GM18858 (cell line): ENCODE measurements around the gene MCHR2.
A peak's percentile ranks its signal among the peaks of the same experiment; 100 is the strongest.

Experiments used
- ATAC-seq: cut with Tn5 transposase; IDR thresholded peaks from one replicate; pipeline ENCODE4 v1.9.1; 2021; ENCODE audit not compliant: unreplicated experiment

MCHR2 gene

GRCh38 chr6:99905209-99906106 lies 88.6 kb downstream of the MCHR2 start:
- ATAC-seq: peak; percentile 92

GRCh38 chr6:99901596-99902384 lies 92.2 kb downstream of the MCHR2 start:
- no peak for ATAC-seq

- ATAC-seq: no peak
Observed at GRCh38 chr6:99894815-99895214, 99.2 kb downstream of the MCHR2 start.

- ATAC-seq: no peak
Observed at GRCh38 chr6:99887066-99887465, 107.0 kb downstream of the MCHR2 start.

GRCh38 chr6:99885051-99885450 lies 109.0 kb downstream of the MCHR2 start:
- no peak for ATAC-seq

GRCh38 chr6:99882128-99882702 lies 111.8 kb downstream of the MCHR2 start:
- no peak for ATAC-seq

GRCh38 chr6:99879431-99879830 lies 114.6 kb downstream of the MCHR2 start:
- ATAC-seq: no peak

- ATAC-seq: no peak
Observed at GRCh38 chr6:99875068-99875467, 119.0 kb downstream of the MCHR2 start.

- ATAC-seq: no peak
Observed at GRCh38 chr6:99873084-99873483, 120.9 kb downstream of the MCHR2 start.

- ATAC-seq: no peak
Observed at GRCh38 chr6:99871641-99872040, 122.4 kb downstream of the MCHR2 start.
